HG03064 (cell line): ENCODE measurements around the gene RNF222.
"Not testable (repeated sequence)": the region's sequence is repeated elsewhere in the genome, so short reads cannot be mapped to it uniquely, and the experiment has no call there.

Experiments
- ATAC-seq: cut with Tn5 transposase; IDR thresholded peaks from one replicate; pipeline ENCODE4 v1.9.1; 2021; ENCODE audit warnings: low read depth; ENCODE audit not compliant: unreplicated experiment

Gene RNF222

DNA sequence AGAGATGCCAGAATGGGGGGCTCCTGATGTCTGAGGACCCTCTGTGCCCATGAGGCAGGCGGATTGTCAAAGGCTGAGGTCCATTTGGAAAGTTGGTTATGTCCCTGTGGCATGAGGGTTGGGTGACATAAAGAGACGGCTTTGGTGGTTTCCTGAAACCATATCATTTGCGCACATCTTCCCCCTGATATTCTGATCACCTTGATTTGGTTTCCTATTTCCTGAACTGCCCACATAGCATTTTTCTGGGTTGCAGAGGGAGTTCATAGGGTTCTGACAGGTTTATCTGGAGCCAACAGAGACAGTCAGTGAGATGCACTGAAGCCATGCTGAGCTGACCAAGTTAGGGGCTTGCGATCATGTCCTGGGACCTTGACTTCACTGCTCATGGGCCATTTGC is 15.7 kb upstream of the RNF222 start:
- ATAC-seq = no peak

DNA sequence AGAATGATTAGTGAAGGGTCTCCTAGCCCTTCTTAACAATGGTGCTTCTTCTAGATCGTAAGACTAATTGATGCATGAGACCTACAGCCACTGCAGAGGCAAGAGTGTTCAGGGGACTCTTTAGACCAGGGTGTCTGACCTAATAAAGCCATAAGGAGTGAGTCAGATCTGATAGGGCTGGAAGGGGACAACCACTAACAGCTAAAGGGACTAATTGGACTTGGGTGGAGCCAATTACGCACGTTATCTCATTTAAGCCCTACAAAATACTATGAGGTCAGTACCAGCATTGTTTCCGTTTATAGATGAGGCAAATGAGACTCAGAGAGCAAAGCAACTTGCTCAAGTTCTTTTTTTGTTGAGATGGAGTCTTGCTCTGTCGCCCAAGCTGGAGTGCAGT is 14.5 kb upstream of the RNF222 start:
- no peak for ATAC-seq

DNA sequence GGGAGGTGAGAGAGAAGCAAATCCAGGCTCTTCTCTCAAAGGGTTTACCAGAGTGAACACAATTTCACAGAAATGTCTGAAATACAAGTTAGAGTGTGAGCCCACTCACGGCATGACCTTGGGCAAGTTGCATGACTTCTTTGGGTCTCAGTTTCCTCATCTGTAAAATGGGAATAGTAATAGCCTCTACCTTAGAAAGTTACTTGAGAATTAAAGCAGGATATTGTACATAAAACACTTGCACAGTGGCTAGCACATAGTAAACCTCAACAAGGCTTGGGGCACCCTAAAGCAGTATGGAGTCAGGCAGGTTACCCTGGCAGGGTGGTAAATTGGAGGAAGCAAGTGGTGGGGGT is 13.2 kb upstream of the RNF222 start:
- ATAC-seq = no peak

DNA sequence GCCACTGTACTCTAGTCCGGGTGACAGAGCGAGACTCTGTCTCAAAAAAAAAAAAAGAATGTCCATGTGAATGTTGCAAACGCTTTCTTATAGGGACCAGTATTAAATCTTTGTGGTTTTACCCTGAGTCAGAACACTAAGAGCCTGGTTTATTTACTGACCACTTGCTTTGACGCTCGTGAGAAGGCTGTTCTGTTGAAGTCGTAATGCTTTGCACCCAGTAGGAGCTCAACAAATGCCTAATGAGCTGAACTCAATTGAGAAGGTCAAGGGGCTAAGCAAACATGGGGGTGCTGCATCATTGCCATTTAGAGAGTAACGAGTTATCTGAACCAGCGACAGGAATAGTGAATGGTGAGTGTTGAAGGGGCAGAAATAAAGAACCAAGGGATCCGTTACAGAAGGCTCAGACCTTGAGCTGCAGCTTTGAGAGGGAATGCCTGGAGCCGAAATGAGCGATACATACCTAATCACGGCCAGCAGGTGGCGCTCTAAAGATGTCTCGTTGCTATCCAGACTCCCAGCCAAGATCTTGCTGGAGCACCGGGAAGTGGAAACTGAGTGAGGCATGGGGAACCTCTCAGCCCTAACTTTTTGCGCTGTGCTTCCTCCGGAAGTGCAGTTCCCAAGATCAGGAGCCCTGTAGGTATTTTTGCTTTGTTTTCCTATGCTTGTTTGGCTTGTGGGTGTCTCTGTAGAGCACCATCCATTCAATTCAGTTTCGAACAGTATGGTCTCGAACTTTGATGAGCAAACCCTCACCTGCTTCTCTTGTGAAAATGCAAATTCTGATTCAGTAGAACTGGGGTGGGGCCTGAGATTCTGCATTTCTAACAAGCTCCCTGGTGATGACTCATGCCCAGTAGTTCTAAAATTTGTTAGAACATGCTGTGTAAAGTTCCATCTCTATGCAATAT is 12.6 kb upstream of the RNF222 start:
- ATAC-seq = no peak

DNA sequence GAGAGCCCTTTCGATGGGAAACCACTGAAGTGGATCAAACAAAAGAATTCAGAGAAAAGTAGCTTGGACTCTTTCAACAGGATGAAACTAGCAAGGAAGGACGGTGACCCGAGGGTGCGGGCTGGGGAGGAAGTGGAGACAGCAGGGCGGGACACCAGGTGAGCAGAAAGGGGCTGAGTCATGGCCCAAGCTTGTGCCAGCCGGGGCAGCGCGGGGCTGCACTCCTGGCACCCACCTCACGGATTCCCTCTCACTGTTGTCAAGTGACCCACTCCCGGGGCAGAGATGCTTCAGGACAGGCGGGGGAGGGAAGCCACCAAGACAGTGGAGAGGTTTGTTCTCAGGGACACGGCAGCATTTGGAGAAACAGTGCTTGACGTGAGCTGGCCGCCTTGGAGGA is 10.7 kb upstream of the RNF222 start:
- no peak for ATAC-seq

DNA sequence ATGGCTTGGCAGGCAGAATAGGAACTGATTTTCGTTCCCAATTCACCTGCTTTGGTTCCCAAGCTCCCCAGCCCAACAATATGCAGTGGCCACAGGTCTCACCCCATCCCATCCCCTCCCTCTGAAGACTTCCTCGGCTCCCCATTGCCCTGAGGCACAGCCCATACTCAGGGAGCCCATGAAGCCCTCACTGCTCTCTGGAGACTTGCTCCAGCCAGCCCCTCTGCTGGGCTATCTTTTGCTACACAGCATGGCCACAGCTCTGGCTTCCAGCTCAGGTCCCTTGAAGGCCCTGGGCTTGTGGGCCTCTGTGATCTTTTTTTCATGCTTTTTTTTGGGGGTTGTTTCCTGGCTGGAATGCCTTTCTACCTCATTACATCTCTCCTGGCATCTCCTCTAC is 8.5 kb upstream of the RNF222 start:
- ATAC-seq = no peak

DNA sequence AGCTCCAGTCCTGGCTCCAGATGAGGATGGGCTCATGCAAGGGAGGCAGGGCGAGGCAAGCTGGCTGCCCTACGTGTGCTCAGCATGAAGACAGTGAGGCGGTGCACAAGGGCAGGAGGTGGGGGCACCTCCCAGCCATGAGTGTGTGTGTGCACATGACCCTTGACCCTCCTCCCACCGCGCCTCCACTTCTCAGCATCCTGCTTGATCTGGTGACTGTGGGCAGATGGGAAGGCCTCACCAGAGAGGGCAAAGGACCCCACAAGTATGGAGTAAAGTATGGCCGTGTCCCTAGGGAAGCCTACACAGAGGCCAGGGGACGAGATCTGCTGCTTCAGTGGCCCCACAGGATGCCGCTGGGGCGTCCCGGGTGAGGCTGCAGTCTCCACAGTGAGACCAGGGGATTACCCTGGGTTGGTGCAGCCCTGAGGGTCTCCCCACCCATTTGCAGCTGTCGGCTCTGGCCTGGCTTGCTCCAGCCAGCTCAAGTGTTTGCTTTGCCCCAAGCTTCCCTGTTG is 7.9 kb upstream of the RNF222 start:
- no peak for ATAC-seq

DNA sequence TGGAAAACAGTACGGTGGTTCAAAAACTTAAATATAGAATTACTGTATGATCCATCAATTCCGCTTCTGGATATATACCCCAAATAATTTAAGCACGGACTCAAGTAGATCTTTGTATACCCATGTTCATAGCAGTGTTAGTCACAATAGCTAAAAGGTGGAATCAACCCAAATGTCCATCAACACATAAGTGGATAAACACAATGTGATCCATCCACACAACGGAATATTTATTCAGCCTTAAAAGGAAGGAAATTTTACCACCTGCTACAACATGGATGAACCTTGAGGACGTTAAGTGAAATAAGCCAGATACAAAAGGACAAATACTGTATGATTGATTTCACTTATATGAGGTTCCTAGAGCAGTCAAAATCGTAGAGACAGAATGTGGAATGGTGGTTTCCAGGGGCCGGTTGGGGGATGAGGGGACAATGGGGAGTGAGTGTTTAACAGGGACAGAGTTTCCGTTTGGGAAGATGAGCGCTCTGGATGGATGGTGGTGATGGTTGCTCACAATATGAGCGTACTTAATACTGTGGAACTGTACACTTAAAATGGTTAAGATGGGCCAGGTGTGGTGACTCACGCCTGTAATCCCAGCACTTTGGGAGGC is 5.4 kb upstream of the RNF222 start:
- ATAC-seq = no peak

DNA sequence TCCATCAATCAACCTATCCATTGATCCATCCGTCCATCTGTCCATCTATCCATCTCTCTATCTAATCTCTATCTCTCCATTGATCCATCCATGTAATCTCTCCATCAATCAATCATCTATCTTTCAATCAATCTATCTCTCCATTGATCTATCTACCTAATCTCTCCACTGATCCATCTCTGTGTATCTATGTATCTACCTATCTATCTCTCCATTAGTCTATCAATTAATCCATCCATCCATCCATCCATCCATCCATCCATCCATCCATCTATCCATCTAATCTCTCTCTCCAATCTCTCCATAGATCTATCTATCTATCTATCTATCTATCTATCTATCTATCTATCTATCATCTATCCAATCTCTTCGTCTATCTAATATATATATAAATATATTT is 3.5 kb upstream of the RNF222 start:
- ATAC-seq = no peak

DNA sequence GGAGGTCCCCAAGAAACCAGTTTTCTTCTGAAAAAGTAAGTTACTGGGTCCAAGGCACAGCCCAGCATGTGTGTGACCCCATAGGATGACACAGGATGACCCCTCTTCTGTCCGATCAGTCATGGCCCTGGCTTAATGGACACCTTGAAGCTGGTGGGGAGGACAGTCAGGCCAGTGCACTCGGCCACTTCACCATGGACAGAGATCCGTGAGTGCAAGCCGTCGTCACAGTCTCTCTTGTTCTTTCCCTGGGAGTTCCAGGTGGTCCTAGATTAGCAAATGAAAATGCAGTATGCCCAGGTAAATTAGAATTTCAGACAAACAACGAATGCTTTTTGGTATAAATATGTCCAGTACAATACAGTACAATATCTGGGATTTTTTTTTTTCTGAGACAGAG is 1.4 kb upstream of the RNF222 start:
- ATAC-seq = no peak

DNA sequence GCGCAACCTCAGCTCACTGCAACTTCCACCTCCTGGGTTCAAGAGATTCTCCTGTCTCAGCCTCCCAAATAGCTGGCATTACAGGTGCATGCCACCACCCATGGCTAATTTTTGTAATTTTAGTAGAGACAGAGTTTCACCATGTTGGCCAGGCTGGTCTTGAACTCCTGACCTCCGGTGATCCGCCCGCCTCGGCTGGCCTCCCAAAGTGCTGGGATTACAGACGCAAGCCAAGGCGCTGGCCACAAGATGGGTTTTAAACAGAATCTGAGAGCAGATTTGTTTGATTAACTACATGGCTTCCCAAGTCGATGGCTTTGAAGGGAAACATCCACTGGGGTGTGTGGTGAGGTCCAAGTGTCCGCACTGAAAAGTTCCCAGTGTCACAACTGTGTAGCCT is 3.1 kb downstream of the RNF222 start:
- ATAC-seq = not testable (repeated sequence)

DNA sequence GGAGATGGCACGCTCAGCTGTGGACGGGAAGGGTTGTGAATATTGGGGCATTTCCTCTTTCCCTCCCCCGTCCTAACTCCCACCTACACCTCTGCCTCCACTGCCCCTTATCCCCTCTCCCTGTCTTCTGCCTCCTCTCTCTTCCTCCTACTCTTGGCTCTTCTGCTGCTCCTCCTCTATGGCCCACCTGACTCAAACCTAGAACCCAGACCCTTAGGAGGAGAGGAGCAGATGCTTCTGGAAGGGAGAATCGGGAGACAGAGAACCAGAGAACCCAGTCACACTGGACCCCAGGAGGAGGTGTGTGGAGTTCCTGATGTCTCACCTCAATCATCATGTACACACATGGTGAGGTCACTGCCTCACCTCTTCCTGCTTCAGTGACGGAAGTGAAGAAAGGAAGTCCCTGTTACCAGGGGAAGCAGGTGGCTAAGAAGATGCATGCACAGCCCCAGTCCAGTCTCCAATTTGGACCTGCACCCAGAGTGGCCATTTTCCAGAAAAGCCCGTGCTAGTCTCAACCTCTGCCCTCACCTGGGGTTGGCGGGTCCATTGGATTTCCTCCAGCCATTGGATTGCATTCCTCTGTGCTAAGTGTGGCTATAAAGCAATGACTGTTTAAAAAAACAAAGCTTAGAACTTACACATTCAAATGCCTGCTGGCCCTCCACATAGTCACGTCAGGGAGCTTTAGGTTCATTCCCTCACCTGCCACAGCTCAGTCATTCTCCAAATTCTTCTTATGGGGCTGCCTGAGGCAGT is 4.0 kb downstream of the RNF222 start:
- no peak for ATAC-seq

DNA sequence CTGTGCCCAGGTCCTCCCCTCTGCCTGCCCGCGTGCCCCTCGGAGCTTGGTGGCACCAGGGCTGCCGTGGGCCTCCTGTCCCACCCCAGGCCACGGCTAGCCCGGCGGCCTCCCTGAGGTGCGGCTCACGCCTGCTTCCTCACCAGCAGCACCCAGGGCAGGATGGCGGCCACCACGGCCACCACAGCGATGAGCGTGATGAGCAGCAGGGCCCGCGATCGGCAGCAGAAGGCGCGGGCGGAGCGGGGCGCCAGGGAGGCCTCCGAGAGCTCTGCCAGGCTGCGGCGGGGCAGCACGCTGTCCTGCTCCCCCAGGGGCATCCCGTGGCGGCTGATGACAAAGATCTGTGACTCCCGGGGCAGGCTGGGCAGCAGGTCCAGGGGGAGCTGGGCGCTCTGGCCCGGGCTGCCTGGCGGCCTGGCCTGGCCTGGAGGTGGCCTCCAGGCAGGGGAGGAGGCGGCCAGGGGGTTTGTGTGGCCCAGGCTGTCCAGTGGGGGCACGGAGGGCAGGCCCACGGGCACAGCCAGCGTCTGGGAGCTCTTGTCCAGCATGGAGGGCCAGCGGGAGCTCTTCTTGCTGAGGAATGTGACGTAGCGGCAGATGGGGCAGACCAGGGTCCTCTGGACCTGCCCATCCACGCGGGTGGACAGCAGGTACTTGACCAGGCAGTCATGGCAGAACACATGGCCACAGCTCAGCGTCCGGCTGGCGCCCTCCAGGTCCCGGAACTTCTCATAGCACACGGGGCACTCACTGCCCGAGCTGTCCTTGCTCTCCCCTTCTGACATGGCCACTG is 4.8 kb downstream of the RNF222 start:
- ATAC-seq = no peak

DNA sequence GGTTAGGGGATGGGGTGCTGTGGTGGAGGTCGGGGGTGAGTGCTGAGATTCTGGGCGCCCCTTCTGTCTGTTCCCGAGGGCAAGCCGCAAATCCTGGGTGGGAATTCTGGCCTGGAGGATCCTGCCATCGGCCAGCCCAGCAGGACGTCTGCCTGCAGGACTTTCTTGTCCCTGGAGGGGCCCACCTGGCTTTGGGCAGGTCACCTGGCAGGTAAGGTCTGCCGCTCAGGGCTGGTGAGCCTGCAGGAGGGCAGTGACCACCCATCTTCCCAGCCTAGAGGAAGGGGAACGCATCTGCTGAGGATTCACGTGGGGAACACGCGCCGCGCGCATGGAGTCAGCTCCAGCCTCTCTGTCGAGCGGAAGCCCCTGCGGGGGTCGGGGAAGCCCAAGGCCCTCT is 5.4 kb downstream of the RNF222 start:
- no peak for ATAC-seq

DNA sequence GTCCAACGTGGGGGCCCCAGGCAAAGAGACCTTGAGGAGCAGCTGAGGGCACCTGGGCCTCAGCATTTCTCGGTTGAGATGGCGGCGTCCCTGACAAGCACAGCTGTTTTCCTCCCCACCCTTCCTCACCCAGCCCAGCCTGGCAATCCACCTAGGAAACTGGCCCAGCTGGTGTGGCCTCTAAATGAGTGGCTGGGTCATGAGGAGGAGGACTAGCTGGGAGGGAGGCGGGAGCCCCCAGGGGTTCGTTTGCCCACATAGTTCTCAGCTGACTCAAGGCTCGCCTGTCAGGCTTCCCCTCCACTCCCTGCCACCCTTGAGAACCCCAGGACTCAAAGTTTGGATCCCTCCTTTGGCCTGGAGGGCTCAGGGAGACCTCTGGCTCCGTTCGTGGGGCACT is 5.9 kb downstream of the RNF222 start:
- ATAC-seq = no peak

DNA sequence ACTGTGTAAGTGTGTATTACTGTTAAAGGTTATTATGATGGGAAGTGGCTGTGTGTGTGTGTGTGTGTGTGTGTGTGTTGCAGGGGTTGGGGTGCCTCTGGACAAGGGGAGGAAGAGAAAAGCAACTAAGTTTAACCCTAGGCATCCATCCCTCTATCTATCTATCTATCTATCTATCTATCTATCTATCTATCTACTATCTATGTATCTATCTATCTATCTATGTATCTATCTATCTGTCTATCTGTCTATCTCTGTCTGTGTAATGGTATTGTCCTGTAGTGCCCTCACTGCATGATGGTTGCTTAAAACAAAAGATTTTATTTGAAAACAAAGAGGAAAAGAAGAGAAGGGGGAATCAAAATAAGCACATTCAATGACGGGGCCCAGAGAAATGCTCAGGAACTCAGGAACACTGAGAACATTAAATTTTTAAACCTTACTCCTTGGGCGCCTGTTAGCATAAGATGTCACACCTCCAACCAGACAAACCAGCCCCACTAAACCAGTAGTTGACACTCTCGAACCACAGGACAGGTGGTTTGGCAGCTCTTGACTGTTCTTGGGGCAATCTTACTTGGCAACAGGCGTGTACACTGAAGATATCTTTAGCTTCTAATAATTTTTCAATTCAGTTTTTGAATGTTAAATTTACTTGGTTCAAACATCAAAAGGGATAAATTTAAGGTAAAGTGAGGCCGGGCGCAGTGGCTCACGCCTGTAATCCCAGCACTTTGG is 9.5 kb downstream of the RNF222 start:
- no peak for ATAC-seq

DNA sequence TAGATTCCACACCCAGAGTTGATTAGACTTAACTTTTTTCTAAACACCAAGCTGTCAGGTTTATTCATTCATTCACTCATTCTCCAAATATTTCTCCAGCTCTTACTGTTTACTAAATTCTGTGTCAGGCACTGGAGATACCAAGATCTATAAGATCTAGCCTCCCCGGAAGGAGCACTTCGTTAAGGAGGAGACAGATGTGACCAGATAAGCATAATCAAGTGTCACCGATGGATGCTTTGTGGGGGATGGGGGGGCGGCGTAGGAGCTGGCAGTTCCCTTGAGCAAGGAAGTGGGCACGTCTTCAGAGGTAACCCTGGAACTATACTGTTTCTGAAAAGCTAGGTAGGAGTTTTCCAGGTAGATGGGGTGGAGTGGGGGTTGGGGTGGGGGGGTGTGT is 10.8 kb downstream of the RNF222 start:
- ATAC-seq = no peak

DNA sequence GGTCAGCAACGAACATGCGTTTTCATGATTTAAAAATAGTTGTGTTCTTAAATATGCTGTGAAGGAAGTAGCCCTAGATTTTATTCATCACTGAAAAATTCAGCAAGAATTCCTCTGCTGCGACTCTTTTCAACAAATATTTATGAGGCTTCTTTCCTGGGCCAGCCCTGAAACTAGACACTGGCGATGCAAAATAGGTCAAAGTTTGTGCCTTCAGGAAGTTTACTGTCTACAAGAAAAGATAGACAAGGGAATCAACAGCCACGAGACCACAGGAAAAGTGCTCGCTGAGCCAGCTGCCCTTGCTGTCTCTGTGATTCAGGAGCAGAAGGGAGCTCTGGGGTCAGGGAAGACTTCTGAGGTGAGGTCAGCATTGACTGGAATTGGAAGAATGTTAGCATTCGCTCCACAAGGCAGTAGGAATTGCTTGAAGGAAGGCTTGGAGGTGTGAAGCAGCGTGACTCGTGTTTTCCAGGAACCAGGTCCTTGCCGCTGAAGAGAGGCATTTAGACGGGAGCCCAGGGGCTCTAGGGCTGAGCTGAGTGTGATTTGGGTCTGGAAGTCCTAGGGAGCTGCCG is 12.7 kb downstream of the RNF222 start:
- ATAC-seq = no peak

DNA sequence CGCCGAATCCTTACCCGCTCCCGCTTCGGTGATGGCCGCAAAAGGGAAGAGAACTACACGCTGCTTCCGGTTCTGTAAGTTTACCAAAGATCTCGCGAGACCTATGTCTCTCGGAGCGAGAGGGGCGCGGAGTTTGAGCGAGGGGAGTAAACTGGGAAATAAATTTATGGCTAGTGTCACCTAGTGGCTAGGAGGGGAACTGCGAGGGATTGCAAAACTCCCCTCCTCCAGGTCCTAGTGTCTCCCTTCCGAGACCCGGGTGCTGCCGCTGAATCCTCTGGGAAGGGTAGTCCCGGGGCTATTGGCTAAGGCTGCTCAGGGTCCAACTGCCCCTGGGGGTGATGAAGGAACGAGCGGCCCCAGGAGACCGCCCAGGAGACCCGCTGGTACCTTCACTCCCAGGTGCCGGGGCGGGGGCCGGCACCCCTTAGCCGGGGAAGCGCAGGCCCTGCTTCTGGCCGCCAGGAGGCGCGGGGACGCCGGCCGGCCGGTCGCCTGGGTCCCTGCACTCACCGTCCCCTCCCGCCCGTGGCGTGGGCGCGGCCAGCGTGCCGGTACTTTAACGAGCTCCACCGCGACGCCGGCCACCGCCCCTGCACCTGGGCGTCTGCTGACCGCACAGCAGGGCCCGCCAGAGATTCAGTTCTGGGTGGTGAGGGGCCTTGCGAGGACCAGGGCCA is 14.3 kb downstream of the RNF222 start, which contains the start of gene RPL26:
TSS of gene RPL26 (minus strand) at position 51 of the 680 bp plus-strand sequence. CDS start 883 bp downstream, outside the sequence.
- peak; percentile 83 for ATAC-seq
